Measurements from ENCODE around the gene TCL1A. TPM values are rescaled to one million over a fixed set of nuclear protein-coding genes. Genes with fewer than 3 reads are reported as not detected.

TCL1A gene
- total RNA-seq, 1 experiment from 2014 or later: 1.1 TPM

GRCh38 chr14:95703341-95703740, 10.6 kb downstream of the TCL1A start:
- TF ChIP-seq E2F1 (CRISPR knock-in tag; IDR thresholded peaks at IDR 0.05): no peak
- TF ChIP-seq, protein P1, sequence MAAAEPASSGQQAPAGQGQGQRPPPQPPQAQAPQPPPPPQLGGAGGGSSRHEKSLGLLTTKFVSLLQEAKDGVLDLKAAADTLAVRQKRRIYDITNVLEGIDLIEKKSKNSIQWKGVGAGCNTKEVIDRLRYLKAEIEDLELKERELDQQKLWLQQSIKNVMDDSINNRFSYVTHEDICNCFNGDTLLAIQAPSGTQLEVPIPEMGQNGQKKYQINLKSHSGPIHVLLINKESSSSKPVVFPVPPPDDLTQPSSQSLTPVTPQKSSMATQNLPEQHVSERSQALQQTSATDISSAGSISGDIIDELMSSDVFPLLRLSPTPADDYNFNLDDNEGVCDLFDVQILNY (CRISPR knock-in tag; IDR thresholded peaks at IDR 0.05): no peak
- TF ChIP-seq, protein P2, sequence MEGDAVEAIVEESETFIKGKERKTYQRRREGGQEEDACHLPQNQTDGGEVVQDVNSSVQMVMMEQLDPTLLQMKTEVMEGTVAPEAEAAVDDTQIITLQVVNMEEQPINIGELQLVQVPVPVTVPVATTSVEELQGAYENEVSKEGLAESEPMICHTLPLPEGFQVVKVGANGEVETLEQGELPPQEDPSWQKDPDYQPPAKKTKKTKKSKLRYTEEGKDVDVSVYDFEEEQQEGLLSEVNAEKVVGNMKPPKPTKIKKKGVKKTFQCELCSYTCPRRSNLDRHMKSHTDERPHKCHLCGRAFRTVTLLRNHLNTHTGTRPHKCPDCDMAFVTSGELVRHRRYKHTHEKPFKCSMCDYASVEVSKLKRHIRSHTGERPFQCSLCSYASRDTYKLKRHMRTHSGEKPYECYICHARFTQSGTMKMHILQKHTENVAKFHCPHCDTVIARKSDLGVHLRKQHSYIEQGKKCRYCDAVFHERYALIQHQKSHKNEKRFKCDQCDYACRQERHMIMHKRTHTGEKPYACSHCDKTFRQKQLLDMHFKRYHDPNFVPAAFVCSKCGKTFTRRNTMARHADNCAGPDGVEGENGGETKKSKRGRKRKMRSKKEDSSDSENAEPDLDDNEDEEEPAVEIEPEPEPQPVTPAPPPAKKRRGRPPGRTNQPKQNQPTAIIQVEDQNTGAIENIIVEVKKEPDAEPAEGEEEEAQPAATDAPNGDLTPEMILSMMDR (IDR thresholded peaks at IDR 0.05): no peak
- no peak for TF ChIP-seq ZNF232 (CRISPR knock-in tag; IDR thresholded peaks at IDR 0.05)
- TF ChIP-seq GTF2I (CRISPR knock-in tag; conservative IDR thresholded peaks at IDR 0.05): no peak
- no peak for TF ChIP-seq ZNF263 (CRISPR knock-in tag; IDR thresholded peaks at IDR 0.05; ENCODE audit: low read depth)
- H3K4me3 Mint-ChIP-seq: no peak overlapping the region
- CTCF ChIA-PET: interaction anchor here (1.4 kb wide), 2 partner anchors 71 to 291 kb away, joined by 3 to 4 read pairs; no protein-coding TSS in a partner anchor
- no peaks in the 10 kb centered on the region for H3K9me3 Mint-ChIP-seq
- peaks cover 89% of the 10 kb centered on the region for H3K27me3 Mint-ChIP-seq (ENCODE audit: low read depth)
- no peaks in the 10 kb centered on the region for H3K36me3 Mint-ChIP-seq
- H3K27ac Mint-ChIP-seq: no peak overlapping the region
- ATAC-seq: no peak
- peaks cover 53% of the 10 kb centered on the region for H3K4me1 Mint-ChIP-seq
- DNase-seq (ENCODE audit: low spot score): no peak
- POLR2A ChIA-PET: no interaction called here

DNA sequence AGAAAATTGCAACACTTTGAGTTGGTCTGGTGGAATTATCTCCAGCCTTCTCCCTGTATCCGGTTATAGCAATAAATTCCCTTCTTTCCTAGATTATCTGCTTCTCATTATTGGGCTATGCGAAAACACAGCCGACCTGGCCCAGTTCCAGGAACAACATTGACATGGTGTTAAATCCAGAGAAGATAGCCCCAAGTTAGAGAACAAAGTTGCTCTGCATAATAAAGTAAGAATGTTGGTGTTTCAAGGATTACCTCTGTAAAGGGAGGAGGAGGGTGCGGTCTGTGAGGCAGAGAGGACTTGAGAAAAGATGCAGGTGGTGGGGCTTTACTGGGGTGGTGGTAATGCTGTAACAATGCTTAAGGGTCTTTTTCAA, 12.1 kb downstream of the TCL1A start:
- Mint-ChIP-seq H3K4me3 (peak overlapping the region; percentile 49), H3K4me1 (peaks cover 50% of the 10 kb centered on the region), H3K36me3 (no peaks in the 10 kb centered on the region), H3K27ac (no peak overlapping the region), H3K9me3 (no peaks in the 10 kb centered on the region), H3K27me3 (ENCODE audit: low read depth) (peaks cover 97% of the 10 kb centered on the region)
- DNase-seq (ENCODE audit: low spot score) (no peak), ATAC-seq (peak; percentile 62)
- POLR2A ChIA-PET: interaction anchor here (0.9 kb wide), 1 partner anchor 143 kb away, joined by 3 read pairs; no protein-coding TSS in a partner anchor
- TF ChIP-seq NR1H2 (CRISPR knock-in tag; IDR thresholded peaks at IDR 0.05) (no peak), ZNF671 (CRISPR knock-in tag; IDR thresholded peaks at IDR 0.05) (no peak), ERG (CRISPR knock-in tag; IDR thresholded peaks at IDR 0.05) (no peak)
- CTCF ChIA-PET: interaction anchor here (1.4 to 2.5 kb wide), 2 partner anchors 292 to 293 kb away, joined by 4 to 18 read pairs; no protein-coding TSS in a partner anchor

- no peak overlapping the region for H3K27ac Mint-ChIP-seq
- H3K4me1 Mint-ChIP-seq: peaks cover 50% of the 10 kb centered on the region
- no peaks in the 10 kb centered on the region for H3K36me3 Mint-ChIP-seq
- ATAC-seq (peak; percentile 67), DNase-seq (ENCODE audit: low spot score) (no peak)
- ChIA-PET CTCF (interaction anchor here (0.7 to 2.5 kb wide), 10 partner anchors 9 to 398 kb away, joined by 3 to 18 read pairs (median 4); partner anchors contain the start of genes TCL1A and TCL1B), POLR2A (interaction anchor here (0.9 kb wide), 1 partner anchor 176 kb away, joined by 3 read pairs; no protein-coding TSS in a partner anchor)
- no peaks in the 10 kb centered on the region for H3K9me3 Mint-ChIP-seq
- peaks cover 100% of the 10 kb centered on the region for H3K27me3 Mint-ChIP-seq (ENCODE audit: low read depth)
- peak overlapping the region; percentile 49 for H3K4me3 Mint-ChIP-seq
- TF ChIP-seq CDX4 (CRISPR knock-in tag; IDR thresholded peaks at IDR 0.05; ENCODE audit: borderline replicate concordance) (no peak), ZNF219 (CRISPR knock-in tag; IDR thresholded peaks at IDR 0.05; ENCODE audit: borderline replicate concordance) (no peak), TCF7 (CRISPR knock-in tag; IDR thresholded peaks at IDR 0.05; ENCODE audit: low read depth) (no peak)
- TF ChIP-seq, protein P3, sequence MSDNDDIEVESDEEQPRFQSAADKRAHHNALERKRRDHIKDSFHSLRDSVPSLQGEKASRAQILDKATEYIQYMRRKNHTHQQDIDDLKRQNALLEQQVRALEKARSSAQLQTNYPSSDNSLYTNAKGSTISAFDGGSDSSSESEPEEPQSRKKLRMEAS (CRISPR knock-in tag; IDR thresholded peaks at IDR 0.05): no peak
These were observed 13.5 kb downstream of the TCL1A start for GRCh38 chr14:95700221-95700976.

Measured in WTC11 (cell line).